Endothelial cell of umbilical vein (primary cell): ENCODE data around the gene METTL1.

Experiments used
- EZH2 ChIP-seq: IDR thresholded peaks from 2 replicates; pipeline ENCODE4 v1.6.1; 2012; ENCODE audit warnings: borderline replicate concordance, low read depth, mild to moderate bottlenecking, moderate library complexity, low read length, inconsistent platforms; ENCODE audit not compliant: severe bottlenecking
- JUN ChIP-seq: IDR thresholded peaks from 2 replicates; pipeline ENCODE4 v1.6.1; 2011; ENCODE audit warnings: borderline replicate concordance, low read depth; ENCODE audit not compliant: insufficient read length, insufficient read depth
- TF ChIP-seq, protein P1 (sequence below): IDR thresholded peaks from 2 replicates; pipeline ENCODE4 v1.6.1; 2011; ENCODE audit not compliant: insufficient read depth, insufficient read length
- TF ChIP-seq, protein P2 (sequence below), 2 donors: IDR thresholded peaks; 1 replicate in 1 of 2; 2 replicates in 1 of 2; pipeline ENCODE4 v1.5.1; 2011; ENCODE audit warnings: low read length in 2 of 2, mild to moderate bottlenecking in 2 of 2, moderate library complexity in 2 of 2, control low read depth in 1 of 2, inconsistent platforms in 1 of 2, low read depth in 1 of 2; ENCODE audit not compliant: insufficient read depth in 1 of 2; ENCODE audit errors: extremely low read depth in 1 of 2

DNA sequence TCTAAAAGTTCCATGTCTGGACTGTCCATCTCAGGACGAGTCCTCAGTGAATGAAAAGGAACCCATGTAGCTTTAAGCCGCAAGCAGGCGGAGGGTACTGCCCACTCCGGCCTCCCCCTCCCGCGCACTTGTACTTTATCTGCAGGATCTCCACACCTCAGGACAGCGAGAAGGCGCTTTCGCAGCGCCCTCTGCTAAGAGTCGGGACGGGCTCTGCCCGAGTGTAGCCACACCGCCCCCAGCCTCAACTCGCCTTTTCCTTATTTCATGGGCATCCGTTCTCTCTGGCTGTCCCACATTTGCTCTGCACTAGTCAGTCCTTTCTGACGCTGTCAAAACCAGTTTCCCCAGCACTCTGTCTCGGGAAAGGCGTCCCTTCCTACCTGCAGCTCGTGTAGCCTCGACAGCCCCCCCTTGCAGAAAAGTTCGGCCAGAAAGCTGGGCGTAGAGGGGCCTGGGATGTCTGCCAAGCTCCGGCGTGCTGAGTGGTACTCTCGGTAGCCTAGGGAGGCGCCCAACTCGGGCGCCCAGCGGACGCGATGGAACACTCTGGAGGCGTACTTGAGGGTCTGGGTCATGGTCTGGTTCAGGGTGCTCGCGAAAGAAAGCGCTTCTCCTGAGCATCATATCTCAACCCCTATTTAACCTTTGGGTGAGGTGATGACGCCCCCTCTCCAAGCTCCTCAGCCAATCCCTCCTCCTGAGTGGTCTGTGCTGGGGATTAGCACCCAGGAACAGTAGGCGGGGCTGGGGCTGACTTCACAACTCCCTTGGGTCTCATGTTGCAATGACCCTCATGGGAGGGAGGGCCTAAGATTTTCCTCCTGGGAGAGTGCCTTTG, 5.2 kb downstream of the METTL1 start, which contains the start of gene CYP27B1:
- TF ChIP-seq EZH2 (no peak), JUN (no peak)
- TF ChIP-seq, protein P1, sequence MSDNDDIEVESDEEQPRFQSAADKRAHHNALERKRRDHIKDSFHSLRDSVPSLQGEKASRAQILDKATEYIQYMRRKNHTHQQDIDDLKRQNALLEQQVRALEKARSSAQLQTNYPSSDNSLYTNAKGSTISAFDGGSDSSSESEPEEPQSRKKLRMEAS, result no peak
- TF ChIP-seq, protein P2, sequence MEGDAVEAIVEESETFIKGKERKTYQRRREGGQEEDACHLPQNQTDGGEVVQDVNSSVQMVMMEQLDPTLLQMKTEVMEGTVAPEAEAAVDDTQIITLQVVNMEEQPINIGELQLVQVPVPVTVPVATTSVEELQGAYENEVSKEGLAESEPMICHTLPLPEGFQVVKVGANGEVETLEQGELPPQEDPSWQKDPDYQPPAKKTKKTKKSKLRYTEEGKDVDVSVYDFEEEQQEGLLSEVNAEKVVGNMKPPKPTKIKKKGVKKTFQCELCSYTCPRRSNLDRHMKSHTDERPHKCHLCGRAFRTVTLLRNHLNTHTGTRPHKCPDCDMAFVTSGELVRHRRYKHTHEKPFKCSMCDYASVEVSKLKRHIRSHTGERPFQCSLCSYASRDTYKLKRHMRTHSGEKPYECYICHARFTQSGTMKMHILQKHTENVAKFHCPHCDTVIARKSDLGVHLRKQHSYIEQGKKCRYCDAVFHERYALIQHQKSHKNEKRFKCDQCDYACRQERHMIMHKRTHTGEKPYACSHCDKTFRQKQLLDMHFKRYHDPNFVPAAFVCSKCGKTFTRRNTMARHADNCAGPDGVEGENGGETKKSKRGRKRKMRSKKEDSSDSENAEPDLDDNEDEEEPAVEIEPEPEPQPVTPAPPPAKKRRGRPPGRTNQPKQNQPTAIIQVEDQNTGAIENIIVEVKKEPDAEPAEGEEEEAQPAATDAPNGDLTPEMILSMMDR (IDR thresholded peaks at IDR 0.05; ENCODE audit: extremely low read depth in 1 of 2, insufficient read depth in 1 of 2, low read depth in 1 of 2, low read length in 2 of 2), result no peak
